NCI-H526 treated with DMSO at 0.1 percent for 48 hours (cell line): ENCODE results near the gene PELI1.

Source experiments
- DNase-seq: peaks from one replicate; lab custom pipeline; 2025; lab: John Stamatoyannopoulos, UW

Gene PELI1

DNA sequence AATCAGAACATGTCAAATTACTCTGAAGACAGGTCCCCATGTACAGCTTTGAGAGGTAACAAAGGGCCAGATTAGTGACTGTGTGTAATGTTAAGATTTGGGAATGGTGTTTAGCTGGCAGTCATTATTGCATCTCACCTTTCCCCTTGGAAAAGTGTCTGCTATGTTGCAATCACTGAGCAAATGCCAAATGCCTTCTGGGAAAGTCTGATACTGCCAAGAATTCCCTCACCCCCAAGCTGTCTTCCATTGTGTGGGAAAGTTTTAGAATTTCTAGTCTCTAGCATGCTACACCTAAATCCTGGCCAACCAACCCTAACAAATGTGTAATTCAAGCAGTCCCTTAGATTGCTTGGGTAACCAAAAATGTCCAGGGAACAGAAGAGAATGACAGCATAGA lies 13.6 kb upstream of the PELI1 start:
- no peak for DNase-seq

DNA sequence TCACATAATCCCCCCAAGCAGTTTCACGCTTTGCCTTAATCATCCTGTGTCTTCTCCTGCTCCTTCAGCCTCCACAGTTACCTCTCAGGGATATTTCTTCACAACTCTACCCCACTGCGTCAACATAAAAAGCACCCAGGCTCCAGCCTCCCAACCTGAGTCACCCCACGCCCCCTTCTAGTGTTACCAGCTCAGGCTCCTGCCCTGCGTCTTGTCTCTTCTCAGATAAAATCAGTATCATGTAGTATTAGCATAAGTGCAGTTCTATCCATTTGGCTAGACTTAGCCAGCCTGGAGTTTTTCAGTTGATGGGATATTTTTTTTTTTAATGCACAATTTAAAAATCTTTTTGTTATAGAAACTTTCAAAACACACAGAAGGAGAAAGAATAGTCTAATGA lies 9.6 kb upstream of the PELI1 start:
- DNase-seq = no peak

DNA sequence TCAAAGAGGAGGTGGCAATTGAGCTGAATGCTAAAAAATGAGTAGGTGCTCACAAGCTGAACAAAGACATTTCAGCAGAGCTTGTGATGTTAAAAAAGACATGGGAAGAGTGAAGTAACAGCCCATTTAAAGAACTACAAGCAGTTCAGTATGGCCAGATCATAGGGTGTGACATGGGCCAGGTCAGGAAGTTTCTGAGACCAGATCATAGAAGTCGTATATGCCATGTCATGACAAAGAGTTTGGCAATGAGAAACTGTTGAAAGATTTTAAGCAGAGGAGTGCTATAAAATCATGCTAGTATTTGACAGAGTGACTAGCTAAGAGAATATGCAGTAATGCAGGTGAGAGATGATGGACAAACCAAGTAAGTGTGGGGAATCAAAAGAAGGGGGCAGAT lies 7.3 kb upstream of the PELI1 start:
- DNase-seq = no peak

DNA sequence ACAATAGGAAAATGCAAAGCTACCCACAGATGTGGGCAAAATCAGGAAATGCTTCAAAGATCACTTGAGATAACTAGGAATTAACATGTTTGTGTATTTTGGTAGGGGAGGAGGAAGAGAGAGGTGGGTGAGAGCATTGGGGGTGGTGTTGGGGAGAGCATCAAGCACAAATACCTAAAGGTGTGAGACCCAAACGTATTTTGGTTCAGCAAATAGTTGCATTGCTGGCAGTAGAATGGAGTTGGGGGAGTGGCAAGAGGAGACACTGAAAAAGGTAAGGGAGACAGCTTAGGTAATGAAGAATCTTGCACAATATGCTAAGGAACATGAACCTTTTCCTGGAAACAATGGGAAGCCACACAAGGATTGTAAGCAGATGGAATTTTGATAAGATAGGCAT lies 1.5 kb upstream of the PELI1 start:
- no peak for DNase-seq

DNA sequence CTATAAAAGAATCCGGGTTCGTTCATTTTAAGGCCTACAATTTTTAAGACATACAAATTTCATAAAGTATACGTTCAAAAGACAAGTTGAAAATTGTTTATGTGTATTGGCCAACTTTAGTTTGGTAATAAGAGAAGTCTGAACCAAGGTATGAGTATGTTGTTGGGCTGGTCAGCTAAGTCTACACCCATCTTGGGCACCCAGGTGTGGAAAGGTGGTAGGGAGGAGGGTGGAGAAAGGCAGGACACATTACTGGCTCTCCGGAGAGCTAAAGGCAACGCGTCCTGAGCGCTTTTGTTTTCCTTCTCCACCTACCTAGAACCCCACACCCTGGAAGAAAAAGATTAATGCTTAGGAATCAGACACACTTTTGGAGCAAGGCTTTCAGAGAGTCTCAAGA lies 899 bp upstream of the PELI1 start:
- DNase-seq = no peak

DNA sequence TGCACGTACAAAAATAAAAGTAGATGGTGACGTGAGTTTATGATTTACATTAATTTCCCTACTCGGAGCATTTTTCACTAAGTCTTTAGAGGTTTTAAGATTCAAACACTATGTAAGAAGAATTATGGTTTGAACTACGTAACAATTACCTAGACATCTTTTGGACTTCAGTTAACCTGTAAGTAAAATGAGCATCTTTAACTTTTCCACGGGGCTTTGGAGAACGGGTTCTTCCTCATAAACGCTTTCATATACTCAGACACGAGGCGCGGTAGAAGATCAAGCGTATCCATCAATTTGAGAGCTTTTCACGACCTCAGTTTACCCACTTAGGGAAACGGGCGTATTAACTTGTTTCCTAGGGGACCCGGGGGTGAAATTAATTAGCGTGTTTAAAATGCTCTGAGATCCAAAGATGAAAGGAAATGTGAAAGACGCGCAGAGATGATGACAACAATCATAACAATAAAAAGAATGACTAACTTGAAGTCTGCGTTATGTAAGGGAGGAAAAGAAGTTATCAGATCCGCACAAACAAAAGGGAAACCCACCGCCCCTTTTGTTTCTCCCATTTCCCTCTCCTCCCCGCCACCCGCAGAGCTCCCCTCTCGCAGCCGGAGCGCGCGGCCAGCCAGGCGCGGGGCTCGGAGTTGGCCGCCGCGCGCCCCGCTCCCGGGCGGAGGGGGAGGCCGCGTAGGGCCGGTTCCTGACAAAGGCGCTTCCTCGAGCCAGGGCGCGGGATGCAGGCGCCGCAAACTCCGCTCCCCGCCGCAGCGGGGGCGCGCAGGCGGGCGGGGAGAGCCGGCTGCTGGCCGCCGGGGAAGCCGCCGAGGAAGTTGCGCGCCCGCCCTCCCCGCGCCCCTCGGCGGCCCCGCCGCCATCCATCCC lies 807 bp downstream of the PELI1 start:
- peak; percentile 78 for DNase-seq

DNA sequence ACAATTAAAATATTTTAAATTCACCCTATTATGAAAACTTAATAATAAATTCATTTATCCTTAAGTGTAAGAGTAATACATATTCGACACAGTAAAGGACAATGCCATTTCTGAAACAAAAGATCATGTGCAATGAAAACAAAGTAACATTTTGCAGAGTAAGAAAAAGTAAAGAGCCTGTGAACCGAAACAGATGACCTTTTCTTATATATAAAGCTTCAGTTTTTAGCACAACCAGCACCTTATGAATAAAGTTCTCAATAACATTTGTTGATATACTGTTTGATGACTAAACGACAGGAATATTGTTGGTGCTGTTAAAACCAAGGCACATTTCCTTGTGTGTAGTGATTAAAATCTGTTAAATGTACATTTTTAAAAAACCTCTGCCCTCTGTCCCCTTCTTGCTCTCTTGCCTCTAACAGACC lies 1.5 kb downstream of the PELI1 start:
- no peak for DNase-seq

DNA sequence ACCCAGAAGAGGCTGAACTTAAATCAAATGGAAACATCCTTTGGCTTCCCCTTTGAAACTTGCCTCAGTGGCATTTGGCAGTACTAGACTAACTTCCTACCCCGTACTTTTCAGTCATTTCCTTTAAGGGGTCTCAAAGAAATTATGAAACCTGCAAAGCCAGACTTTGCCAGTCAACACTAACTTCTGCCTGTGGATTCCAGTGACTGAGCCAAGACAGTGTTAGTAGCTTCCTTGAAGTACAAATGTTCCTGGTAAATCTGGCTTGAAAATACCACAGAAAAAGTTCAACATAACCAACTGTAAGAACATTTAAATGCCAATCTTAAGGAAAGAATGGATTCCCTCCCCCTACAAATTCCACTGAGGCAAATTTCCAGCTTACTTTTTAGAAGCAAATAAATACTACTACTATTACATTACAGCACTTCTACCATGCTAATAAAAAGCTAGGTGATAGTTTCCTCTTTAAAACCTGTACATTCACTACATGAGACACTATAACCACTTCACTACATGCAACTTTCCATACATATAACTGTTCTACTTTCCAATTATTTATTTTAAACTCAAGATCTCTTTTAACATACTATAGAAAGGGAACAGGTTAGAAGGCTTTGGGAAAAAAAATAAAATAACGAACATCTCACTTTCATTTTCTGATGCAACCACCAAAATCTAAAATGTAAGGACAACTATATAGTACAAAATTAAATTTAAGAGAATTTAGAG lies 2.4 kb downstream of the PELI1 start:
- no peak for DNase-seq

DNA sequence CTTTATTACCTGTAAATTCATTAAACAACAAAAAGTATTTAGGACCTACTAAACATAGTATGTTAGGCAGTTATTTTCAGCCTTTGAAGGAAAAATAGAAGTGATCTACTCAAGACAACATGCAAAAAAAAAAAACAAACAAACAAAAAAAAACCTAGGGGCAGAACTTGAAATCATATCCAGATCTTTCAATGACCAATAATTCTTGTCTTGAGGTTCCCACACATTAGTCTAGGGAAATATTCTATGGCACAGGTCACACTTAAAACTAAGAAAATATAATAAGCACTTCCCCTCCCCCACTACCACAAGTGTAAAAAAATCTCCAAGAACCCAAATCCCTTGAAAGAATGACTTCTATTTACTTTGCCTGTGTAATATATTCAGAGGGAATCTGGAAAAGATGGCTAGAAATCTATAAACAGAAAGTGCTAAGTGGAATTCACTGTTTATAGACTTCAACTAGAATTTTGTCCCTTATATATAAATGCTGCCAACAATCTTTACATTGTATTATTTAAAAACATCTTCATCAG lies 3.5 kb downstream of the PELI1 start:
- DNase-seq = no peak

DNA sequence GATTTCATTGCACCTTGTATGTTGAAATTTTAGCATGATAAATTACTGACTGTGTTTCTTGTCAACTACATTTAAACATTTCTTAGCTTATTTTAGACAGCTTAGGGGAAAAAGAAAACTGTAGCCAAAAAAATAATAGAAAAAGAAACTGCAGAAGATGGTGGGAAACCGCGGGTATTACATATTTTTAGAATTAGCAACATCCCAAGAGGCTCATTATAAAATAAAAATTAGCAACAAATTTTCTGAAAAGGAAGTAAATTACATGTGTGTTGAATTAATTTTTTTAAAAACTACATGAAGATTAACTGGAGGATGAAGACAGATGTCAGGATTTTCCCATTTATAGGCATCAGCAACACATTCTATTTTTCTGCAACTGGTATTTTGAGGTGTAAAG lies 4.3 kb downstream of the PELI1 start:
- no peak for DNase-seq

DNA sequence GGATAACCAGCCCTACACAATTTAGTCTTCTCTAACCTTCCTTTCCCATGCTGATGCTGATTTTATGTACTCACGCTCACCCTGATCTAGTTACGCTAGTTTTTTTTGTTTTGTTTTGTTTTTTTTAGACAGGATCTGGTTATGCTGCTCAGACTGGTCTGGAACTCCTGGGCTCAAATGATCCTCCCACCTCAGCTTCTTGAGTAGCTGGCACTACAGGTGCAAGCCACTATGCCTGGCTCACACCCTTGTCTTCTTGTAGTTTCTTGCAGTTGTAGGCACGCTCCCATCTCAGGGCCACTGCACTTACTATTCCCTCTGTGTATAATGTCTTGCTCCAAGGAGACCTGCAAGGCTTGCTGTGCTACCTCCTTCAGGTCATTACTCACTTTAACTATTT lies 6.2 kb downstream of the PELI1 start:
- DNase-seq = no peak

DNA sequence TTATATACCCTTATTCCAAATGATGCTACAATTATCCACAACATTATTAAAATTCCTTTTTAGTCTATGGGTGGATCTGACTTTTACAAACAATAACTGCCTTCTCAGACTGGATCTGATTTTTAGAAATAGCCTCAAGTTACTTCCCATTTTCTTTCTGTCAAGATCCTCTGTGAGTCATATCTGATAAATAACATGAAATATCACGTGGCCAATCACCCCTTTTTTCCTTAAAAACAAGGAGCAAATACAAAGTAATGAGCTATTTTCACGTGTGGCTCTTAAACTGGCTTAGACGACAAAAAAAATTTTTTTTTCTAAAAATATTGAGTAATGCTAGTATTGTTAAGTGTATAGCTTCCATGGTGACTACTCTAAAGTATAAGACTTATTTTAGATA lies 6.7 kb downstream of the PELI1 start:
- no peak for DNase-seq

DNA sequence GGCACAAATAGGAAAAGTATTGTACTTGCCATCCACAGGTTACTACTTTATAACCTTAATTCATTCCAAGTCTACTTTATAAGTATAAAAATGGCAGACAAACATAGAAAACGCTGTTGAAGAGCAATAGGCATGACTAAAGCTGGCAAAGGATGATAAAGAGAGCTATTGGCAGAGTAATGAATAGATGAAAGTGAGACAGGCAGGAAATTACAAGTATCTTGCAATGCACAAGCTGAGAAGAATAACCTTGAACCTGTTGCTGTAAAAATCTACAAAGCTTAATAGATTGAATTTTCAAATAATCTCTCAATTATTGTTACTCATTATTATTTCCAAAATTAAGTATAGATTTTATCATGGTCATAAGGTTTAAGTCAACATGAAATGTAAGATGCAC lies 8.8 kb downstream of the PELI1 start:
- DNase-seq = no peak

DNA sequence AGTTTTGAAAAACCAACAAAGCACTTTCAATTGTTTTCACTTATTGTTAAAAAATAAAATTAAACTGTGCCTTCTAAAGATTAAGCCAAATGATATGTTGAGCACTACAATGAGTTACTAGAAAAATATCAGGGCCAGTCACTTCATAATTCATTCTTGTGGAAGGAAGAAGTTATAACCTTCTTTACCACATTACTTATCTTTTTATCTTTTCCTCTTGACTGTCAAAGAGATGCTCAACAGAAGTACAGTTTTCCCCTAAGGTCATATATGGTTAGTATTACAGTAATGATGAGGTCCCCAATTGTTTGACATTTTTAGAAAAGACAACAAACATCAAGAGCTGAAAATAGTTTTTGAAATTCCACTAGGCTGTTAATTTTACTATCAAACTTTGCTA lies 9.4 kb downstream of the PELI1 start:
- no peak for DNase-seq

DNA sequence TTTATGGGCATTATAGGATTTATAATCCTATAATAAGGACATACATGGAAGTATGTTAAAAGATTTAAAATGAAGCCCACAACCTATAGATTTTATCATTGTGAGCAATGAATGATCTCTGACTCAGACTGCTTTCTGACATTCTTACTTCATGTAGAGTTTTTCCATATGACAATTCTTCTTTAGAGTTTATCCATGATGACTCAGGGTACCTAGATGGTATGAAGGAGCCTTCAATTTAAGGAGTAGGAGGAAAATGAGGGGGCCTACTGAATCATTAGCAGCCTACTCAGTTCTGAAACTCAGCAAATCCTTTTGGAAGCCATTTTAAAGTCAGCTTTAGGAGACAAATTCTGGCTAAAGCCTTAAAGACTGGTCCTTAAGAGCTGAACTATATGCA lies 10.4 kb downstream of the PELI1 start:
- no peak for DNase-seq

DNA sequence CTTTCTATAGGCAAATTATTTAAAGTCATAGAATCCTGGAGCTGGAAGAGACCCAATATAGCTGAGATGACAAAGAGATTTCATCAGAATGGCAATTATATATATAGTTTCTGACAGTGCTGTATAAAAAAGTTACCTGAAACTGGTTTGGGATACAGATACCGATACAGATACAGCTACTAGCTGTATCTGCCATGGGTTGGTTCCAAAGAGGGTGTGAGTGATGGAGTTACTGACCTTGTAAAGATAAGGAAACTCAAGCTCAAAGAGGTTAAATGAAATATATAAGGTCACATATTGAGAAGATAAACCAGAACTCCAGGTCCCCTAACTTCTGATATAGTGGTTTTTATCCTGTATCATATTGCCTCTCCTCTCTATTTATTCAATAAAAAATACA lies 10.9 kb downstream of the PELI1 start:
- no peak for DNase-seq

DNA sequence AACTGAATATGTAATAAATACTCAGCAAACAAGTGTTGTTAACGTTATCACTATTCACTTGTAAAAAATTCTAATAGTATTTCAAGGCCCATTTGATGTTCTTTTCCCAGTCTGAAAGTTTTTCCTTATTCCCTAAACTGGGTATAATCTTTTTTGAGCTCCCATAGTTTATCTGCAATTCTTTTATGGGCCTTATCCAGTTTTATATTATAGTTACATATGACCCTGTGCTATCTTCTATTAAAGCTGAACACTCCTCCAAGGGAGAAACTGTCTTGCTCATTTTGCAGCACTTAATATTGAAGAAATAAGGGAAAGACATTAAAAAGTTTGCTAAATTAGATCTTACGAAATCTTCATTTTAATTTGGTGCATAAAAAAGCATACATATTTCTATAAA lies 13.9 kb downstream of the PELI1 start:
- DNase-seq = no peak

DNA sequence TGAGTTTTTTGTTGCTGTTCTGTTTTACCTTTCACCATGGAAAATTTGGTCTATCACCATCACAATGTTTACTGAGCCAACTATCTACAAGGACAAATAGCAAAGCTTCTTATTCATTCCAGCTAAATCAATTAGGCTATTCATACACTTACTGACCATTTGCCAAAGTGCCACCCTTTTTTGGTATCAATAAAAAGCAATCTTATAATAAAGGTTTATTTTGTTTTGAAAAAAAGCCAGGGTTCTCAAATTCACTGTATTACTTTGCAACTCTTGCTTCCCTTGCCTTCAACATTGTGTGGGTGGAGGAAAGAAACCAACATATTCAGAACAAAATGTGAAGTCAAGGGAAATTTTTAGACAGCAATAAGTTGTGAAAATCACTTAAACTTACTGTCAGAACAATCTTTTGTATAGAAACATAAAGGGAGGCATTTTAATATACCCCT lies 15.3 kb downstream of the PELI1 start:
- no peak for DNase-seq

DNA sequence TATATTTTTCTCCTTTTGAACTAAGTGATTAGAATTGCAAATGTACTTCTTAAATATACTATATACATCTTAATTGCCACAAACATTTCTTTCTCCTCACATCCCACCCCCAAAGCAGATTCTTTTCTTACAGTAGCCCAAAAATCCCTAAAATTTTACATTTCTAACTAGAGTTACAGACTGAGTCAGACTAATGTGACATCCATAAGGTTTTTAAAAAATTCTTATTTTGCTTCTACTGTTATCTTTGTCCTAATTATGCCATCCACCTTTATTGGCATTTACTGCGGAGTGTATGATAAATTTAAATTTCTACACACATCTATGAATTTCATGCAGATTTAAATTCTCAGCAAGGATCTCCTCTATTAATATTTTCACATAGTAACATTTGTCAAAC lies 15.8 kb downstream of the PELI1 start:
- DNase-seq = no peak

DNA sequence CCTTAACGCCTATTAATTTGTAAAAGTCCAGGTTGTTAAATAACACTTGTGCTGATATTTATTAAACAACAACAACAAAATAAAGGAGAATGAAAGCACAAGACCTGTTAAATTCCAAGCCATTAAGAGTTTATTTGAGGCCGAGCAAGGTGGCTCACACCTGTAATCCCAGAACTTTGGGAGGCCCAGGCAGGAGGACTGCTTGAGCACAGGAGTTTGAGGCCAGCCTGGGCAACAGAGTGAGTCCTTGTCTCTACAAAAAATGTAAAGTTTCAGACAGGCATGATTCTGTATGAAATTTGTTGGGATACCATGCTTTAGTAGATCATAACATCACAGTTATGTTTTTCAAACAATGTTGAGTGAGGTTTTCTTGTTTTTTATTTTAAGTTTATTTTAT lies 17.1 kb downstream of the PELI1 start:
- DNase-seq = no peak

DNA sequence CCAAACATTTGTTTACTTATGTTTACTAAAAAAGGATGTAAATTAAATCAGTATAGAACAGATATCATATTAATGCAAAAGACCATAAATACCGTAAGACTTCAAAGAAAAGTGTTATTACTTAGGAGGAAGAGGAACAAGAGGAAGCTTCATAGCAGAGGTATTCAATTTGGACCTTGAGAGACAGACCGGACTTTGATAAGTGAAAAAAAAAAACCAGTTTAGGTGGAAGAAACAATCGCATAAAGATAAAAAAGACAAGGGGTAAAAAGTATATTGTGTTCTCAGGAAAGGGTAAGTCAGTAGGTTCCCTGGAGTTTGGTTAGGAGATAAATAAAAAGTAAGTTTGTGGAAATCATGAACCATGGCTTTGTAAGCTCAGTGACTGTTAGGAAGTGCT lies 17.6 kb downstream of the PELI1 start:
- DNase-seq = no peak

DNA sequence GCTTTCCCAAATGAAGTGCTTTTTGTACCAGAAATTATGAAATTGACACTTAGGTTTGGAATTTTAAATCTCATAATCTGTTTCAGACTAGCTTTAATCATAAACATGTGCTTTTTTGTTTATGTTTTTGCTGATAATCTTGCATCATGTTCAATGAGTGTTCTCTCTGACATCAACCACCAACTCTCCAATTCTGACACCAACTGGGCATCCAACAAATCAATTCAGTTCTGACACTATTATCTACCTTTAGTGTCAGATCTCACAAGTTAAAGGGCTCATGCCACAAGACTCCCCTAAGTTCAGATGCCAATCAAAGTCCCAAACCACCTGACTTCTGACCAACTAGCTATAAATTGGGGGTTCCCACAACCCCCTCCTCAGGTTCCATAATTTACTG lies 19.6 kb downstream of the PELI1 start:
- no peak for DNase-seq

DNA sequence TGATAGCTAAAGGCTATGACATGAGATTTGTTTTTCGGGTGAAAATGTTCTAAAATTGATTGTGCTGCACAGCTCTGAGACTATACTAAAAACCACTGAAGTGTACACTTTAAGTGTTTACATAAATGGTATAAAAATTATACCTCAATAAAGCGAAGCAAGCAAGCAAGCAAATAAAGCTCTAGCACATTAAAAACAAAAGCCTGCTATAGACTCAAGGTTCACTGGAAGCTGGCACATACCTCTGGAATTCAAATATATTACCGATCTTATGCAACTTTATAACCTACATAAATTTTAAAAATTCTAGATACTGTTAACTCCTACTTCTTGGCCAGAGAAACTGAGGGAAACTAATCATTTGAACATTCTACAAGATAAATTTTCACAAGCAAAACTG lies 20.1 kb downstream of the PELI1 start:
- DNase-seq = no peak
